ENCODE measurements around the gene GNAO1. TPM values are rescaled to one million over a fixed set of nuclear protein-coding genes. Genes with fewer than 3 reads are reported as not detected.

GNAO1 gene
- total RNA-seq, 1 experiment from 2014 or later = not detected

GRCh38 chr16:56354016-56354415 is 162.7 kb downstream of the GNAO1 start:
- Histone ChIP-seq H3K36me3 (ENCODE audit: insufficient read depth, low read length, poor library complexity, severe bottlenecking) (no peaks in the 10 kb centered on the region), H3K9me3 (ENCODE audit: low read depth, low read length, poor library complexity, severe bottlenecking) (no peaks in the 10 kb centered on the region), H3K4me1 (ENCODE audit: insufficient read depth, low read length, poor library complexity, severe bottlenecking) (no peaks in the 10 kb centered on the region), H3K27me3 (replicated peaks; ENCODE audit: insufficient read depth, low read depth, low read length, poor library complexity) (no peaks in the 10 kb centered on the region), H3K27ac (ENCODE audit: low read depth, low read length, poor library complexity, severe bottlenecking) (no peak overlapping the region), H3K4me3 (ENCODE audit: low read depth, low read length, poor library complexity, severe bottlenecking) (no peak overlapping the region)
- intact Hi-C loops (cut with micrococcal nuclease; ENCODE audit: unreplicated experiment) = no loop called here
- ChIA-PET POLR2A (ENCODE audit: low non-redundant PET) (no interaction called here), CTCF (no interaction called here)
- BruUV-seq (replicated peaks) = no TSS peak
- DNase-seq (ENCODE audit: low spot score) = no peak
- no peak for TF ChIP-seq CTCF (conservative IDR thresholded peaks at IDR 0.05; ENCODE audit: low read depth, low read length)
- TF ChIP-seq EZH2 (IDR thresholded peaks at IDR 0.05; ENCODE audit: borderline replicate concordance, low read depth, low read length, poor library complexity, severe bottlenecking) = no peak

GRCh38 chr16:56354746-56355145 is 163.5 kb downstream of the GNAO1 start:
- ChIA-PET CTCF (no interaction called here), POLR2A (ENCODE audit: low non-redundant PET) (no interaction called here)
- H3K9me3 ChIP-seq (ENCODE audit: low read depth, low read length, poor library complexity, severe bottlenecking) = no peaks in the 10 kb centered on the region
- BruUV-seq (replicated peaks) = no TSS peak
- no peak for DNase-seq (ENCODE audit: low spot score)
- no peaks in the 10 kb centered on the region for H3K27me3 ChIP-seq (replicated peaks; ENCODE audit: insufficient read depth, low read depth, low read length, poor library complexity)
- no peak for TF ChIP-seq CTCF (conservative IDR thresholded peaks at IDR 0.05; ENCODE audit: low read depth, low read length)
- no peak for TF ChIP-seq EZH2 (IDR thresholded peaks at IDR 0.05; ENCODE audit: borderline replicate concordance, low read depth, low read length, poor library complexity, severe bottlenecking)
- no peaks in the 10 kb centered on the region for H3K4me1 ChIP-seq (ENCODE audit: insufficient read depth, low read length, poor library complexity, severe bottlenecking)
- no peaks in the 10 kb centered on the region for H3K36me3 ChIP-seq (ENCODE audit: insufficient read depth, low read length, poor library complexity, severe bottlenecking)
- intact Hi-C loops (cut with micrococcal nuclease; ENCODE audit: unreplicated experiment) = no loop called here
- H3K4me3 ChIP-seq (ENCODE audit: low read depth, low read length, poor library complexity, severe bottlenecking) = no peak overlapping the region
- no peak overlapping the region for H3K27ac ChIP-seq (ENCODE audit: low read depth, low read length, poor library complexity, severe bottlenecking)

GRCh38 chr16:56355221-56355620 is 163.9 kb downstream of the GNAO1 start:
- Histone ChIP-seq H3K4me3 (ENCODE audit: low read depth, low read length, poor library complexity, severe bottlenecking) (no peak overlapping the region), H3K36me3 (ENCODE audit: insufficient read depth, low read length, poor library complexity, severe bottlenecking) (no peaks in the 10 kb centered on the region), H3K27me3 (replicated peaks; ENCODE audit: insufficient read depth, low read depth, low read length, poor library complexity) (no peaks in the 10 kb centered on the region), H3K4me1 (ENCODE audit: insufficient read depth, low read length, poor library complexity, severe bottlenecking) (no peaks in the 10 kb centered on the region), H3K27ac (ENCODE audit: low read depth, low read length, poor library complexity, severe bottlenecking) (no peak overlapping the region), H3K9me3 (ENCODE audit: low read depth, low read length, poor library complexity, severe bottlenecking) (no peaks in the 10 kb centered on the region)
- no peak for TF ChIP-seq CTCF (conservative IDR thresholded peaks at IDR 0.05; ENCODE audit: low read depth, low read length)
- TF ChIP-seq EZH2 (IDR thresholded peaks at IDR 0.05; ENCODE audit: borderline replicate concordance, low read depth, low read length, poor library complexity, severe bottlenecking) = no peak
- BruUV-seq (replicated peaks) = no TSS peak
- ChIA-PET CTCF (no interaction called here), POLR2A (ENCODE audit: low non-redundant PET) (no interaction called here)
- no peak for DNase-seq (ENCODE audit: low spot score)
- intact Hi-C loops (cut with micrococcal nuclease; ENCODE audit: unreplicated experiment) = no loop called here
